ENCODE measurements around the gene MKS1.

Gene MKS1

DNA sequence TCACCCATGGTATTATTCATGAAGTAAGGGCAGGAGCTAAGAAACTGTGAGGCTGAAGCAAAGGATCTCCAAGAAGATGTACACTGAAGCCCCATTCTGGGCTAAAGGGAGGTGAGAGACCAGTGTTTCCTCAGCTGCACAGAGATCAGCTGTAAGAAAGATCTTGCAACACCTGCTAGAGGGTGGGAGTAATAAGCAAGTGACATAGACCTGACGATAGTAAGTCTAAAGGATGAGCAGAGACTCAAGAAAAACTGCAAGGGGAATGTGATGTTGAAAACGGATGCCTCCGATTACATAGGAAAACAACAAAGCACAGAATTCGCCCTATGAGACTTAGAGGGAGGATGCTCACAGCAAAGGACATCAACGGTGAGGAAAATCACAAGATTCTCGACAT lies 52.4 kb downstream of the MKS1 start, which contains the start of gene OR4D2:
Gene OR4D2 (plus strand): TSS at position 301 of the 400 bp plus-strand sequence. CDS start 2,674 bp downstream, outside the sequence.
- TF ChIP-seq, protein P1, sequence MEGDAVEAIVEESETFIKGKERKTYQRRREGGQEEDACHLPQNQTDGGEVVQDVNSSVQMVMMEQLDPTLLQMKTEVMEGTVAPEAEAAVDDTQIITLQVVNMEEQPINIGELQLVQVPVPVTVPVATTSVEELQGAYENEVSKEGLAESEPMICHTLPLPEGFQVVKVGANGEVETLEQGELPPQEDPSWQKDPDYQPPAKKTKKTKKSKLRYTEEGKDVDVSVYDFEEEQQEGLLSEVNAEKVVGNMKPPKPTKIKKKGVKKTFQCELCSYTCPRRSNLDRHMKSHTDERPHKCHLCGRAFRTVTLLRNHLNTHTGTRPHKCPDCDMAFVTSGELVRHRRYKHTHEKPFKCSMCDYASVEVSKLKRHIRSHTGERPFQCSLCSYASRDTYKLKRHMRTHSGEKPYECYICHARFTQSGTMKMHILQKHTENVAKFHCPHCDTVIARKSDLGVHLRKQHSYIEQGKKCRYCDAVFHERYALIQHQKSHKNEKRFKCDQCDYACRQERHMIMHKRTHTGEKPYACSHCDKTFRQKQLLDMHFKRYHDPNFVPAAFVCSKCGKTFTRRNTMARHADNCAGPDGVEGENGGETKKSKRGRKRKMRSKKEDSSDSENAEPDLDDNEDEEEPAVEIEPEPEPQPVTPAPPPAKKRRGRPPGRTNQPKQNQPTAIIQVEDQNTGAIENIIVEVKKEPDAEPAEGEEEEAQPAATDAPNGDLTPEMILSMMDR (IDR thresholded peaks at IDR 0.05; ENCODE audit: low read depth, low read length): no peak
- no peak for DNase-seq (ENCODE audit: extremely low read depth, low read depth)

DNA sequence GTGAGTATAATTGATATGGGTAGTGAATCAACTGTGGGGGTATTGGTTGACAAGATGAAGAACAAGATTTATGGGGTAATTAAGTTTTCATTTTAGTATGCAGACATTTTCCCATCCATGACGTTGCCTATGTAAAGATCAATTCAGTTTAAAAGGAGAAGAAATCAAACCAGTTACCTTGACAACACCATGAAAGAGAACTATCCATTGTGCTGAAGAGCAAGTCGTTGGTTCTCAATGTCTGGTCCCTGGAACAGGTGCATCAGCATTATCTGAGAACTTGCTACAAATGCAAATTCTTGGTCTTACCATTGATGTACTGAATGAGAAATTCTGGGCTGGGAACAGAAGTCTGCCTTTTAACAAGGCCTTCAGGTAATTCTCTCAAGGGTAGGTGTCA lies 53.1 kb downstream of the MKS1 start:
- no peak for DNase-seq (ENCODE audit: extremely low read depth, low read depth)
- TF ChIP-seq, protein P1 (IDR thresholded peaks at IDR 0.05; ENCODE audit: low read depth, low read length): no peak

DNA sequence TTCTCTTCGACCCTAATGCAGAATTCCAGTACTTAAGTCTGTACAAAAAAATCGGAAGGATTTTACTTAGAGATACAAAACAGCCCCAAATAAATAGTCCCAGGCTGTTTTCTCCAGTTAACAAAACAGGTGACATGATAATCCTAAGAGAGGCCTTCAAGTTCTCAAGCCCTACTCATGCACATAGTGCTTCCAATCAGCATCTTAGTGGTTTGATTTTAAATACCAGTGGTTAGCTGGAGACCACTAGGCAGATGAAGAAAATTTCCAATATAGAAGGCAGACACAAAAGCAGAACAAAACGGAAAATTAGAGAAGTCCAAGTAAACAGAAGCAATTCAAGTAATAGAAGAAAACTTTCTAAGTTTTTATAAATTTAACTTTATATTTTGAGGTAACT lies 57.5 kb downstream of the MKS1 start:
- TF ChIP-seq, protein P1 (IDR thresholded peaks at IDR 0.05; ENCODE audit: low read depth, low read length): no peak
- no peak for DNase-seq (ENCODE audit: extremely low read depth, low read depth)

DNA sequence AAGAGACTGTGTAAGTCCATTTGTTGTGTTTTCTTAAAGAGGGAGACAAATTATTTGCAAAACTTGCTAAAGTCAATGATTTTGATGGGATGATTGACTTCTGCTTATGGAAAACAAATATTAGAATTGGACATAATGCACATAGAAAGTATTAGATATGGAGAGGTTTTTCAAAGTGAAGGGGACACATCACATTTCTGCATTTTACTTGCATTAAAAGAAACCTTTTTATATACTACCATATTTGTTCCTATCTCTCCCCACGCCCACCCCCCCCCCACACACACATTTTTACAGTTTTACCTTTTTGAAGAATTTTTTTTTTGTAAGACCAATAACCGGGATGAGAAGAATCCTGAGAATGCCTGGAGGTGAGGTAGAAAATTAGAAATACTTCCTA lies 60.9 kb downstream of the MKS1 start:
- TF ChIP-seq, protein P1 (IDR thresholded peaks at IDR 0.05; ENCODE audit: low read depth, low read length): no peak
- DNase-seq (ENCODE audit: extremely low read depth, low read depth): no peak

DNA sequence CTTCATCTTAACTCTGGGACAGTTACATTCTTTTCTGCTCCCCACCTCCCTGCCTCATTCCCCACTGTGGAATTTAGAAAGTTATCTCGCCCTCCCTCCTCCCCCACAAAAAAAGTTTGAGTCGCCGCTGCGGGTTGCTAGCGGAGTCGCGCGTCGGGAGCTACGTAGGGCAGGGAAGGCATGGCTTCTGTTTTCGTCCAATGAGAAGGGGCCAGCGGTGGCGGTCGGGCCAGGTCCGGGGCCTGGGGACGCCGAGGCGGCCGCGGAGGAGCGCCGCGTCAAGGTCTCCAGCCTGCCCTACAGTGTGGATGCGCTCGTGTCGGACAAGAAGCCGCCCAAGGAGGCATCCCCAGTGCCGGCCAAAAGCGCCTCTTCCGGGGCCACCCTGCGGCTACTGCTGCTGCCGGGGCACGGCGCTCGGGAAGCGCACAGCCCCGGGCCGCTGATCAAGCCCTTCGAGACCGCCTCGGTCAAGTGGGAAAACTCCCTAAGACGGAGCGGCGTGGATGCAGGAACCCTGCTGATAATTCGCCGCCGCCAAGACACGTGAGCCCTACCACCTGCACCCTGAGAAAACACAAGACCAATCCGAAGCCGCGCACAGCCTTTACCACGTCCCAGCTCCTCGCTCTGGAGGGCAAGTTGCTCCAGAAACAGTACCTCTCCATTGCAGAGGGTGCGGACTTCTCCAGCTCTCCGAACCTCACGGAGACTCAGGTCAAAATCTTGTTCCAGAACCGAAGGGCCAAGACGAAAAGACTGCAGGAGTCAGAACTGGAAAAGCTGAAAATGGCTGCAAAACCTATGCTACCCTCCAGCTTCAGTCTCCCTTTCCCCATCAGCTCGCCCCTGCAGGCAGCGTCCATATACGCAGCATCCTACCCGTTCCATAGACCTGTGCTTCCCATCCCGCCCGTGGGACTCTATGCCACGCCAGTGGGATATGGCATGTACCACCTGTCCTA lies 61.9 kb downstream of the MKS1 start:
- no peak for DNase-seq (ENCODE audit: extremely low read depth, low read depth)
- TF ChIP-seq, protein P1 (IDR thresholded peaks at IDR 0.05; ENCODE audit: low read depth, low read length): no peak

Data from AG09319 (cell line).